Measurements from ENCODE around the gene ATP7A.
"Not testable (repeated sequence)": the region's sequence is repeated elsewhere in the genome, so short reads cannot be mapped to it uniquely, and the experiment has no call there.

ATP7A gene

GRCh38 chrX:77937291-77937690, 26.8 kb downstream of the ATP7A start:
- H4K20me1 ChIP-seq: peaks cover 7% of the 10 kb centered on the region; the same call in 1 of the 2 replicates
- peaks cover 8% of the 10 kb centered on the region; the same call in 1 of the 2 replicates for H3K9me3 ChIP-seq
- H3K36me3 ChIP-seq: 0 out of 2 replicates have a peak, but pooled peaks cover 6% of the 10 kb centered on the region
- H3K9ac ChIP-seq: no peak overlapping the region
- H3K27me3 ChIP-seq: peaks cover 17% of the 10 kb centered on the region
- H3K4me3 ChIP-seq: no peak overlapping the region
- TF ChIP-seq Cebpa-rat (IDR thresholded peaks at IDR 0.05): no peak
- H3K4me1 ChIP-seq: no peaks in the 10 kb centered on the region
- H3K4me2 ChIP-seq: no peak overlapping the region
- H3K27ac ChIP-seq: no peak overlapping the region

GRCh38 chrX:77938083-77938680, 27.7 kb downstream of the ATP7A start:
- H3K9ac ChIP-seq: no peak overlapping the region
- peaks cover under 1% of the 10 kb centered on the region; the same call in 1 of the 2 replicates for H3K9me3 ChIP-seq
- no peak overlapping the region for H3K4me3 ChIP-seq
- H4K20me1 ChIP-seq: peaks cover 7% of the 10 kb centered on the region; the same call in 1 of the 2 replicates
- peaks cover 24% of the 10 kb centered on the region for H3K27me3 ChIP-seq
- no peak for TF ChIP-seq Cebpa-rat (IDR thresholded peaks at IDR 0.05)
- no peak overlapping the region for H3K27ac ChIP-seq
- H3K4me2 ChIP-seq: no peak overlapping the region
- H3K4me1 ChIP-seq: peaks cover 6% of the 10 kb centered on the region; the same call in 1 of the 2 replicates
- no peaks in the 10 kb centered on the region for H3K36me3 ChIP-seq

GRCh38 chrX:77945031-77945430, 34.5 kb downstream of the ATP7A start:
- H3K9me3 ChIP-seq, H3K9ac ChIP-seq, H3K4me2 ChIP-seq, H3K27ac ChIP-seq, H3K4me3 ChIP-seq, H3K36me3 ChIP-seq, H4K20me1 ChIP-seq, H3K4me1 ChIP-seq: not testable (repeated sequence)
- peaks cover 12% of the 10 kb centered on the region for H3K27me3 ChIP-seq

GRCh38 chrX:77945910-77946545, 35.5 kb downstream of the ATP7A start:
- H3K4me2 ChIP-seq: no peak overlapping the region
- no peak overlapping the region for H3K27ac ChIP-seq
- peaks cover 8% of the 10 kb centered on the region; the same call in 1 of the 2 replicates for H3K4me1 ChIP-seq
- no peaks in the 10 kb centered on the region for H3K9me3 ChIP-seq
- no peaks in the 10 kb centered on the region for H3K36me3 ChIP-seq
- H3K27me3 ChIP-seq: peaks cover 14% of the 10 kb centered on the region
- H3K9ac ChIP-seq: no peak overlapping the region
- no peak overlapping the region for H3K4me3 ChIP-seq
- TF ChIP-seq Cebpa-rat (IDR thresholded peaks at IDR 0.05): no peak
- H4K20me1 ChIP-seq: peaks cover 6% of the 10 kb centered on the region; the same call in 1 of the 2 replicates

- H4K20me1 ChIP-seq: peaks cover 6% of the 10 kb centered on the region; the same call in 1 of the 2 replicates
- H3K4me3 ChIP-seq: no peak overlapping the region
- TF ChIP-seq Cebpa-rat (IDR thresholded peaks at IDR 0.05): no peak
- H3K9ac ChIP-seq: no peak overlapping the region
- H3K9me3 ChIP-seq: no peaks in the 10 kb centered on the region
- H3K4me1 ChIP-seq: peaks cover 8% of the 10 kb centered on the region; the same call in 1 of the 2 replicates
- H3K36me3 ChIP-seq: no peaks in the 10 kb centered on the region
- no peak overlapping the region for H3K27ac ChIP-seq
- peaks cover 14% of the 10 kb centered on the region for H3K27me3 ChIP-seq
- no peak overlapping the region for H3K4me2 ChIP-seq
Observed at GRCh38 chrX:77946571-77946970, 36.1 kb downstream of the ATP7A start.

GRCh38 chrX:77949840-77950239, 39.3 kb downstream of the ATP7A start:
- no peaks in the 10 kb centered on the region for H3K9me3 ChIP-seq
- no peak overlapping the region for H3K27ac ChIP-seq
- no peak overlapping the region for H3K9ac ChIP-seq
- no peaks in the 10 kb centered on the region for H3K4me1 ChIP-seq
- no peak overlapping the region for H3K4me3 ChIP-seq
- no peak overlapping the region for H3K4me2 ChIP-seq
- H3K36me3 ChIP-seq: no peaks in the 10 kb centered on the region
- TF ChIP-seq Cebpa-rat (IDR thresholded peaks at IDR 0.05): no peak
- peaks cover 6% of the 10 kb centered on the region; the same call in 1 of the 2 replicates for H4K20me1 ChIP-seq
- peaks cover 10% of the 10 kb centered on the region for H3K27me3 ChIP-seq

- Histone ChIP-seq H3K9ac (no peak overlapping the region), H3K27ac (no peak overlapping the region), H3K4me1 (no peaks in the 10 kb centered on the region), H3K9me3 (no peaks in the 10 kb centered on the region), H3K27me3 (peaks cover 13% of the 10 kb centered on the region), H3K4me2 (no peak overlapping the region), H3K36me3 (no peaks in the 10 kb centered on the region), H4K20me1 (peaks cover 6% of the 10 kb centered on the region; the same call in 1 of the 2 replicates), H3K4me3 (no peak overlapping the region)
- no peak for TF ChIP-seq Cebpa-rat (IDR thresholded peaks at IDR 0.05)
Observed at GRCh38 chrX:77952173-77952572, 41.7 kb downstream of the ATP7A start.

GRCh38 chrX:77953302-77953701, 42.8 kb downstream of the ATP7A start:
- H3K4me1 ChIP-seq: no peaks in the 10 kb centered on the region
- TF ChIP-seq Cebpa-rat (IDR thresholded peaks at IDR 0.05): no peak
- H3K9me3 ChIP-seq: peaks cover 6% of the 10 kb centered on the region; the same call in 1 of the 2 replicates
- H3K27me3 ChIP-seq: peaks cover 13% of the 10 kb centered on the region
- H3K4me3 ChIP-seq: no peak overlapping the region
- no peak overlapping the region for H3K4me2 ChIP-seq
- no peak overlapping the region for H3K27ac ChIP-seq
- H4K20me1 ChIP-seq: peaks cover 6% of the 10 kb centered on the region; the same call in 1 of the 2 replicates
- H3K36me3 ChIP-seq: no peaks in the 10 kb centered on the region; the same call in 1 of the 2 replicates
- H3K9ac ChIP-seq: no peak overlapping the region

- no peak overlapping the region for H3K4me2 ChIP-seq
Observed at GRCh38 chrX:77953708-77954107, 43.2 kb downstream of the ATP7A start.

GRCh38 chrX:77960567-77960966, 50.1 kb downstream of the ATP7A start:
- H3K9ac ChIP-seq: no peak overlapping the region
- no peaks in the 10 kb centered on the region for H3K4me1 ChIP-seq
- H3K9me3 ChIP-seq: peaks cover 13% of the 10 kb centered on the region
- peaks cover 32% of the 10 kb centered on the region for H3K27me3 ChIP-seq
- no peaks in the 10 kb centered on the region; the same call in 1 of the 2 replicates for H3K36me3 ChIP-seq
- H3K27ac ChIP-seq: no peak overlapping the region
- no peaks in the 10 kb centered on the region for H4K20me1 ChIP-seq
- no peak for TF ChIP-seq Cebpa-rat (IDR thresholded peaks at IDR 0.05)
- no peak overlapping the region for H3K4me3 ChIP-seq
- no peak overlapping the region for H3K4me2 ChIP-seq

More at GRCh38 chrX:77953708-77954107, 43.2 kb downstream of the ATP7A start:
- Histone ChIP-seq H3K36me3 (no peaks in the 10 kb centered on the region; the same call in 1 of the 2 replicates), H3K27me3 (peaks cover 13% of the 10 kb centered on the region), H3K4me3 (no peak overlapping the region), H3K27ac (no peak overlapping the region), H4K20me1 (peaks cover 6% of the 10 kb centered on the region; the same call in 1 of the 2 replicates), H3K9me3 (peaks cover 10% of the 10 kb centered on the region), H3K9ac (no peak overlapping the region), H3K4me1 (no peaks in the 10 kb centered on the region)
- TF ChIP-seq Cebpa-rat (IDR thresholded peaks at IDR 0.05): no peak
